K562 (cell line): ENCODE data around the gene PTK6. TPM values are rescaled to one million over a fixed set of nuclear protein-coding genes. Genes with fewer than 3 reads are reported as not detected.

Experiments
- BMI1 ChIP-seq: fragments of 150-350 bp; IDR thresholded peaks from 2 replicates; pipeline ENCODE4 v1.6.1; 2014; ENCODE audit warnings: low read length
- CBX3 ChIP-seq, 2 experiments: IDR thresholded peaks; 1 replicate in 1 of 2; 2 replicates in 1 of 2; pipeline ENCODE4 v1.6.1; 2012; ENCODE audit warnings: inconsistent platforms in 2 of 2, low read length in 2 of 2, borderline replicate concordance in 1 of 2, control low read depth in 1 of 2
- CXXC5 ChIP-seq: fragments of 250-450 bp; sonication (Bioruptor Pico); IDR thresholded peaks from 2 replicates; pipeline ENCODE4 v1.8.0; 2022; ENCODE audit warnings: inconsistent platforms, mild to moderate bottlenecking, moderate library complexity
- HDAC3 ChIP-seq: fragments of 450-650 bp; IDR thresholded peaks from 2 replicates; pipeline ENCODE4 v1.6.1; 2018; ENCODE audit warnings: borderline replicate concordance, mild to moderate bottlenecking, moderate library complexity; ENCODE audit not compliant: partially characterized antibody
- HIVEP1 ChIP-seq: fragments of 250-450 bp; sonication (Bioruptor Pico); IDR thresholded peaks from 2 replicates; pipeline ENCODE4 v1.4.0; 2020; ENCODE audit warnings: mild to moderate bottlenecking
- NCOA6 ChIP-seq: fragments of 450-650 bp; IDR thresholded peaks from 2 replicates; pipeline ENCODE4 v1.6.1; 2017; ENCODE audit warnings: mild to moderate bottlenecking
- PYGO2 ChIP-seq: fragments of 450-650 bp; IDR thresholded peaks from 2 replicates; pipeline ENCODE4 v1.6.1; 2016; ENCODE audit warnings: mild to moderate bottlenecking, missing genetic modification characterization, moderate library complexity, missing compliant biosample characterization
- TAF15 ChIP-seq: fragments of 200-400 bp; formaldehyde crosslinking; IDR thresholded peaks from 2 replicates; pipeline ENCODE4 v1.6.1; 2017; ENCODE audit warnings: mild to moderate bottlenecking, low read depth, low read length, moderate library complexity
- TARDBP ChIP-seq: fragments of 450-650 bp; IDR thresholded peaks from 2 replicates; pipeline ENCODE4 v1.6.1; 2016
- ZNF121 ChIP-seq: sonication (generic); formaldehyde crosslinking; conservative IDR thresholded peaks from 2 replicates; pipeline ENCODE4 v1.8.0; 2022; ENCODE audit warnings: missing genetic modification reagents
- ZNF318 ChIP-seq, 2 experiments: fragments of 450-650 bp; IDR thresholded peaks; 2 replicates each; pipeline ENCODE4 v1.6.1; 2016; ENCODE audit warnings: mild to moderate bottlenecking in 2 of 2, borderline replicate concordance in 1 of 2, low read depth in 1 of 2, moderate library complexity in 1 of 2
- ZNF644 ChIP-seq: fragments of 200-800 bp; sonication (Bioruptor generic); IDR thresholded peaks from 2 replicates; pipeline ENCODE4 v1.6.1; 2016; ENCODE audit warnings: low read depth, missing genetic modification characterization, missing compliant biosample characterization
- polyA plus RNA-seq, 8 experiments: library from polyadenylated mRNA; depleted of rRNA in 4 of 8; stranded (reverse) in 5 of 8; unstranded in 3 of 8; fragments of >200 nt; fragmentation: Nextera tagmentation in 2 of 8; fragmentation: Illumina TruSeq in 1 of 8; extraction: Ambion mirVana in 2 of 8; extraction: Trizol in 1 of 8; gene quantifications; 2 replicates each; pipeline versions ENCODE4 v1.2.1 to v1.2.3, GENCODE V29; 2011 to 2014; ENCODE audit warnings: inconsistent platforms in 1 of 8, missing spikeins in 1 of 8
- total RNA-seq, 7 experiments: library from RNA; depleted of rRNA in 6 of 7; stranded (reverse); fragments of >200 nt in 6 of 7; fragmentation: Illumina TruSeq in 2 of 7; extraction: Trizol in 2 of 7; gene quantifications; 2 replicates each; pipeline versions ENCODE4 v1.2.1 to v1.2.3, GENCODE V29; 2011 to 2021; ENCODE audit warnings: low replicate concordance in 1 of 7
- TF ChIP-seq, protein P1 (sequence below): fragments of 450-650 bp; IDR thresholded peaks from 2 replicates; pipeline ENCODE4 v1.6.1; 2016; ENCODE audit warnings: borderline replicate concordance

PTK6 gene
- total and polyA plus RNA-seq, 9 of the 15 experiments (the other 6 are each of a cell fraction or from before 2014, with no cell fraction given), result 0.07 TPM; not detected in 8

DNA sequence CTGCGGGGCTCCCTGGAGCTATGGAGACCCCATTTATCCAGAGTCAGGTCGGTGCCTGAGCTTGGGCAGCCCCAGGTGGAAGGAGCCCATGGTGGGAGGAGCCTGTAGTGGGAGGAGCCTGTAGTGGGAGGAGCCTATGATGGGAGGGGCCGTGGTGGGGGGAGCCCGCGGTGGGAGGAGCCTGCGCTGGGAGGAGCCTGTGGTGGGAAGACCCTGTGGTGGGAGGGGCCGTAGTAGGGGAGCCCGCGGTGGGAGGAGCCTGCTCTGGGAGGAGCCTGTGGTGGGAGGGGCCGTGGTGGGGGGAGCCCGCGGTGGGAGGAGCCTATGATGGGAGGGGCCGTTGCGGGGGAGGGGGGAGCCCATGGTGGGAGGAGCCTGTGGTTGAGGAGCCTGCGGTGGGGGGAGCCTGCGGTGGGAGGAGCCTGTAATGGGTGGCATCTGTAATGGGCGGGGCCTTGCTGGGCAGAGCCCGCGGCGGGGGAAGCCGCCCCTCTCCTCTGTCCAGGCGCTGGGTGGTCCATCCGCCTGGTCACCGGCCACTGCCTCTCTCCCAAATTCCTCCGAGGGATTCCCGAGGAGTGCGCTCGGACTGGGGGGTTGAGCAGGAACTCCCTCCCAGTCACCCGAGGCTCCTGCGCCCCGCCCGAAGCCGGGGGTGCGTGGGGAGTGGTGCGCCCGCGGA, 16.2 kb upstream of the PTK6 start (continued):
- TF ChIP-seq HIVEP1 (CRISPR knock-in tag) (no peak), BMI1 (no peak), NCOA6 (no peak), PYGO2 (no peak), HDAC3 (no peak), ZNF318 (IDR thresholded peaks at IDR 0.05; ENCODE audit: borderline replicate concordance in 1 of 2, low read depth in 1 of 2) (no peak), CXXC5 (CRISPR knock-in tag) (0 out of 2 replicates have a peak, but pooled peaks have one; percentile 61), TARDBP (no peak), TAF15 (no peak), ZNF644 (no peak), CBX3 (IDR thresholded peaks at IDR 0.05; ENCODE audit: borderline replicate concordance in 1 of 2, low read length in 2 of 2) (no peak), ZNF121 (CRISPR knock-in tag) (no peak)
- TF ChIP-seq, protein P1, sequence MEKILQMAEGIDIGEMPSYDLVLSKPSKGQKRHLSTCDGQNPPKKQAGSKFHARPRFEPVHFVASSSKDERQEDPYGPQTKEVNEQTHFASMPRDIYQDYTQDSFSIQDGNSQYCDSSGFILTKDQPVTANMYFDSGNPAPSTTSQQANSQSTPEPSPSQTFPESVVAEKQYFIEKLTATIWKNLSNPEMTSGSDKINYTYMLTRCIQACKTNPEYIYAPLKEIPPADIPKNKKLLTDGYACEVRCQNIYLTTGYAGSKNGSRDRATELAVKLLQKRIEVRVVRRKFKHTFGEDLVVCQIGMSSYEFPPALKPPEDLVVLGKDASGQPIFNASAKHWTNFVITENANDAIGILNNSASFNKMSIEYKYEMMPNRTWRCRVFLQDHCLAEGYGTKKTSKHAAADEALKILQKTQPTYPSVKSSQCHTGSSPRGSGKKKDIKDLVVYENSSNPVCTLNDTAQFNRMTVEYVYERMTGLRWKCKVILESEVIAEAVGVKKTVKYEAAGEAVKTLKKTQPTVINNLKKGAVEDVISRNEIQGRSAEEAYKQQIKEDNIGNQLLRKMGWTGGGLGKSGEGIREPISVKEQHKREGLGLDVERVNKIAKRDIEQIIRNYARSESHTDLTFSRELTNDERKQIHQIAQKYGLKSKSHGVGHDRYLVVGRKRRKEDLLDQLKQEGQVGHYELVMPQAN, result no peak
